ENCODE results near the gene DEDD.

DEDD gene

DNA sequence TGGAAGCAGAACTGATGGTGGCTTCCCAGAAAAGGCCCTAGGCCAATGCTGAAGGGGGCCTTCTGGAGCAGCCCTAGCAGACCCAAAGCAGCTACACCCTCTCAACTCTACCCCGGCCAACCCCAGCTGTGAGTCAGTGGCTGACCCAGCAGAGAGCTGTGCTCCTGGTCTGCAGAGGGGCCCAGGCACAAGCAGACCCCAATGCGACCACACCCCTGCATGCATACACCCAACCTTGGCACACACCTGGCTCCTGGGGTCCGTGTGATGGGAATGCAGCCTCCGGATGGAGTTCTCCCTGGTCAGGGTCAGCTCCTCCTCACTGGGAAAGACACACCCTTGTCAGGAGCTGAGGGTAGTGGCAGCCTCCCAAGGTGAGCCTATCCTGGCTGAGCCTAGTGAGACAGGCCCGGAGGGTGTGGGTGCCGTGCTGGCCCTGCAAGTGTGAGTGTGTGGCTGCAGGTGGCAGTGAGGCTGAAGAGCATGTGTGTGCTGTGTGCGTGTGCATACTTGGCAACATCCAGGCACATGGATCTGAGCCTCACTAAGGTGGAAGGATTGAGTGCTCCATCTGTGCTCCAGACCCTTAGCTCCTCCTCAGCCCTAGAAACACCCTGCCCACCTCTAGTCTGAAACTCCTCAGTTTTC lies 58.9 kb downstream of the DEDD start:
- DNase-seq (ENCODE audit: low read depth): no peak

DNA sequence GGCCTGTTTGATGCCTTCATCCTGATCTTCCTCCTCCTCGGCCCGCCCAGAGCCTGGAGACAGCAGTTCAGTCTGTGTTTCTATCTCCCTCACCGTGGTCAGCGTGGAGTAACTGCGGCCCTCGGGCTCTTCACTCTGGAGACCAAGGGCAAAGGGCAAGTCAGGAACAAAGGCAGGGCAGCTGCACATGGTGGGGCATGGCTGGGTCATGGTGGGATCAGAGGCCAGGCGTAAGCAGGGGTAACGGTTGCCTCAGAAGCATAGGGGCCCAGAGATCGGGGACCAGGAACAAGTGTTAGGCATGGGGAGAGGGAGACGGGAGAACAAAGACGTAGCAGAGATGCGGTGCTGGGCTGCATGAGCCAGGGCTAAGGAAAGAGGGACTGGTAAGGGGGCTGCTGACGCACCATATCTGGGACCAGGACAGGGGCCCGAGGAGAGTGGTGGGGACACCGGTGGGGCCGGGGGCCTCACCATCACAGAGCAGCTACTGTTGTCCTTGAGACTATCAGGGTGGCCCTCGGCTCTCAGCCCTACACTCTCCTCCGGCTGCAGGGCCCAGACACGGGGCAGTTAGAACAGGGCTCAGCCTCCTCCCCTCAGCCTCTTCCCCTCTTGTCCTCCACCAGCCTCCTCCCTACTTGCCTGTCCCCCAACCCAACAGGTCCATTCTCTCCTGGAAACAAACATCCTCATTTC lies 59.6 kb downstream of the DEDD start:
- no peak for DNase-seq (ENCODE audit: low read depth)

- peak; percentile 34 for DNase-seq (ENCODE audit: low read depth)
These were observed 60.5 kb downstream of the DEDD start for GRCh38 chr1:161071886-161072371.

Measured in activated T-cell treated with anti-CD3 and anti-CD28 coated beads for 1 hour (primary cell).